Measurements from ENCODE around the gene NFE2.

- TF ChIP-seq CTCF (conservative IDR thresholded peaks at IDR 0.05) (no peak), ZFX (IDR thresholded peaks at IDR 0.05) (no peak)
Measured at GRCh38 chr12:54306925-54307741, 6.3 kb upstream of the NFE2 start.

Data from C4-2B (cell line).